SK-N-SH treated with all-trans-retinoic acid at 6 μM for 48 hours (cell line): ENCODE measurements around the gene SYDE1.
"Not testable (repeated sequence)": the region's sequence is repeated elsewhere in the genome, so short reads cannot be mapped to it uniquely, and the experiment has no call there.

ENCODE experiments used
- ATAC-seq: fragments of 200-7000 bp; cut with Tn5 transposase; 3 replicates; pipeline ENCODE4 v1.9.1; 2020; ENCODE audit warnings: mild to moderate bottlenecking, moderate library complexity
- ARNTL ChIP-seq: fragments of 450-650 bp; formaldehyde crosslinking; IDR thresholded peaks from 2 replicates; pipeline ENCODE4 v1.5.0; 2020; ENCODE audit warnings: low read depth, mild to moderate bottlenecking, moderate library complexity, borderline replicate concordance
- BACH2 ChIP-seq: fragments of 250-450 bp; sonication (Bioruptor Pico); IDR thresholded peaks from 2 replicates; pipeline ENCODE4 v1.9.0; 2021; ENCODE audit warnings: mild to moderate bottlenecking, borderline replicate concordance
- CREB5 ChIP-seq: fragments of 250-450 bp; sonication (Bioruptor Pico); IDR thresholded peaks from 2 replicates; pipeline ENCODE4 v1.5.1; 2020; ENCODE audit warnings: low read depth, mild to moderate bottlenecking, moderate library complexity
- CSDC2 ChIP-seq: fragments of 250-450 bp; sonication (Bioruptor Pico); IDR thresholded peaks from 2 replicates; pipeline ENCODE4 v1.5.0; 2020; ENCODE audit warnings: mild to moderate bottlenecking, moderate library complexity
- CSRNP3 ChIP-seq: fragments of 250-450 bp; sonication (Bioruptor Pico); IDR thresholded peaks from 2 replicates; pipeline ENCODE4 v1.5.1; 2021; ENCODE audit warnings: mild to moderate bottlenecking, moderate library complexity
- ESRRG ChIP-seq: fragments of 250-450 bp; sonication (Bioruptor Pico); IDR thresholded peaks from 2 replicates; pipeline ENCODE4 v1.6.1; 2021; ENCODE audit warnings: mild to moderate bottlenecking
- GLIS3 ChIP-seq: fragments of 250-450 bp; sonication (Bioruptor Pico); IDR thresholded peaks from 2 replicates; pipeline ENCODE4 v1.5.0; 2020; ENCODE audit warnings: mild to moderate bottlenecking, moderate library complexity
- ISL1 ChIP-seq: fragments of 250-450 bp; sonication (Bioruptor Pico); IDR thresholded peaks from 2 replicates; pipeline ENCODE4 v2.1.2; 2022; ENCODE audit warnings: mild to moderate bottlenecking, moderate library complexity
- OSR1 ChIP-seq: fragments of 250-450 bp; sonication (Bioruptor Pico); IDR thresholded peaks from 2 replicates; pipeline ENCODE4 v1.8.0; 2022; ENCODE audit warnings: moderate library complexity, mild to moderate bottlenecking, inconsistent platforms
- POU6F1 ChIP-seq: fragments of 250-450 bp; sonication (Bioruptor Pico); IDR thresholded peaks from 2 replicates; pipeline ENCODE4 v1.8.0; 2021; ENCODE audit warnings: low read depth, mild to moderate bottlenecking, moderate library complexity, borderline replicate concordance
- RARB ChIP-seq: fragments of 250-450 bp; sonication (Bioruptor Pico); IDR thresholded peaks from 2 replicates; pipeline ENCODE4 v1.8.0; 2021; ENCODE audit warnings: mild to moderate bottlenecking, moderate library complexity
- SNAI2 ChIP-seq: fragments of 250-450 bp; sonication (Bioruptor Pico); IDR thresholded peaks from 2 replicates; pipeline ENCODE4 v1.5.0; 2020; ENCODE audit warnings: mild to moderate bottlenecking, moderate library complexity
- TOX ChIP-seq: fragments of 250-450 bp; sonication (Bioruptor Pico); IDR thresholded peaks from 2 replicates; pipeline ENCODE4 v1.8.0; 2021; ENCODE audit warnings: mild to moderate bottlenecking, moderate library complexity, borderline replicate concordance
- ZC3H10 ChIP-seq: fragments of 250-450 bp; sonication (Bioruptor Pico); IDR thresholded peaks from 2 replicates; pipeline ENCODE4 v1.5.1; 2021; ENCODE audit warnings: mild to moderate bottlenecking, moderate library complexity
- ZFP3 ChIP-seq: fragments of 250-450 bp; sonication (Bioruptor Pico); IDR thresholded peaks from 2 replicates; pipeline ENCODE4 v1.5.0; 2020; ENCODE audit warnings: mild to moderate bottlenecking, moderate library complexity
- ZFP30 ChIP-seq: fragments of 450-650 bp; formaldehyde crosslinking; IDR thresholded peaks from 2 replicates; pipeline ENCODE4 v1.5.0; 2022; ENCODE audit warnings: mild to moderate bottlenecking, moderate library complexity
- ZNF565 ChIP-seq: fragments of 450-650 bp; formaldehyde crosslinking; conservative IDR thresholded peaks from 2 replicates; pipeline ENCODE4 v1.5.0; 2020; ENCODE audit warnings: low read depth, mild to moderate bottlenecking, moderate library complexity
- ZNF70 ChIP-seq: fragments of 450-650 bp; formaldehyde crosslinking; IDR thresholded peaks from 2 replicates; pipeline ENCODE4 v1.5.0; 2020; ENCODE audit warnings: mild to moderate bottlenecking, moderate library complexity
- ZNF8 ChIP-seq: fragments of 450-650 bp; formaldehyde crosslinking; IDR thresholded peaks from 2 replicates; pipeline ENCODE4 v1.5.0; 2020; ENCODE audit warnings: mild to moderate bottlenecking, moderate library complexity
- TF ChIP-seq, protein P1 (sequence below): fragments of 250-450 bp; sonication (Bioruptor Pico); IDR thresholded peaks from 2 replicates; pipeline ENCODE4 v1.5.0; 2020; ENCODE audit warnings: mild to moderate bottlenecking, moderate library complexity

SYDE1 gene

DNA sequence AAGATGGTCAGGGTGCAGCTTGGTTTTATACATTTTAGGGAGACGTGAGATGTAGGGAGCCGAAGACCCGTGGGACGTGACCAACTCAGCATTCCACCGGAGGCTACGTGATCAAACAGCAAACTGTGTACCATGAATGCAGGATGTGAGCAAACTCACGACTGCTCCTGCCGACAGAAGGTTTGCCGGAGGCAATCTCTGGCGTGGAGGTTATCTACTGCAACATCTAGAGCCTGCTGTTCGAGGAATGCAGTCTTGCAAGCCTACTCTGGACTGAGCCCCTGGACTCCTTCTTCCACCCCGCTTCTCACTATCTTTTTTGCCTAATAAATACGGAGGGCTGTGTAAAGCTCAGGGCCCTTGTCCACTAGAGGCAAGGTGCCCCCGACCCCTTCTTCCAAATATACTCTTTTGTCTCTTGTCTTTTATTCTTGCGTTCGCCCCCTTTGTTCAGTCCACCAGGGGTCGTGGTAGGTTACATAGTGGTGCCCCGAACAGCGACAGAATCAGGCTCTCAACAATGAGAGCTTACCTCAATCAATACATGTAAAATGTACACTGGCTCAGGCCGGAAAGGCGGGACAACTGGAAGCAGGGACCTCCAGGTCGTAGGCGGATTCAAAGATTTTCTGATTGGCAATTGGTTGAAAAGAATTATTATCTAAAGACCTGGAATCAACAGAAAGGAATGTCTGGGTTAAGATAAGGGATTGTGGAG is 34.1 kb upstream of the SYDE1 start:
- no peak for TF ChIP-seq ZNF8 (CRISPR knock-in tag)
- no peak for TF ChIP-seq RARB (CRISPR knock-in tag)
- TF ChIP-seq, protein P1, sequence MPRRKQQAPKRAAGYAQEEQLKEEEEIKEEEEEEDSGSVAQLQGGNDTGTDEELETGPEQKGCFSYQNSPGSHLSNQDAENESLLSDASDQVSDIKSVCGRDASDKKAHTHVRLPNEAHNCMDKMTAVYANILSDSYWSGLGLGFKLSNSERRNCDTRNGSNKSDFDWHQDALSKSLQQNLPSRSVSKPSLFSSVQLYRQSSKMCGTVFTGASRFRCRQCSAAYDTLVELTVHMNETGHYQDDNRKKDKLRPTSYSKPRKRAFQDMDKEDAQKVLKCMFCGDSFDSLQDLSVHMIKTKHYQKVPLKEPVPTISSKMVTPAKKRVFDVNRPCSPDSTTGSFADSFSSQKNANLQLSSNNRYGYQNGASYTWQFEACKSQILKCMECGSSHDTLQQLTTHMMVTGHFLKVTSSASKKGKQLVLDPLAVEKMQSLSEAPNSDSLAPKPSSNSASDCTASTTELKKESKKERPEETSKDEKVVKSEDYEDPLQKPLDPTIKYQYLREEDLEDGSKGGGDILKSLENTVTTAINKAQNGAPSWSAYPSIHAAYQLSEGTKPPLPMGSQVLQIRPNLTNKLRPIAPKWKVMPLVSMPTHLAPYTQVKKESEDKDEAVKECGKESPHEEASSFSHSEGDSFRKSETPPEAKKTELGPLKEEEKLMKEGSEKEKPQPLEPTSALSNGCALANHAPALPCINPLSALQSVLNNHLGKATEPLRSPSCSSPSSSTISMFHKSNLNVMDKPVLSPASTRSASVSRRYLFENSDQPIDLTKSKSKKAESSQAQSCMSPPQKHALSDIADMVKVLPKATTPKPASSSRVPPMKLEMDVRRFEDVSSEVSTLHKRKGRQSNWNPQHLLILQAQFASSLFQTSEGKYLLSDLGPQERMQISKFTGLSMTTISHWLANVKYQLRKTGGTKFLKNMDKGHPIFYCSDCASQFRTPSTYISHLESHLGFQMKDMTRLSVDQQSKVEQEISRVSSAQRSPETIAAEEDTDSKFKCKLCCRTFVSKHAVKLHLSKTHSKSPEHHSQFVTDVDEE (CRISPR knock-in tag) = no peak
- TF ChIP-seq ZFP3 (CRISPR knock-in tag) = no peak
- TF ChIP-seq BACH2 (CRISPR knock-in tag) = no peak
- no peak for TF ChIP-seq ZC3H10
- no peak for TF ChIP-seq ESRRG (CRISPR knock-in tag)
- no peak for TF ChIP-seq CSDC2 (CRISPR knock-in tag)
- no peak for ATAC-seq

DNA sequence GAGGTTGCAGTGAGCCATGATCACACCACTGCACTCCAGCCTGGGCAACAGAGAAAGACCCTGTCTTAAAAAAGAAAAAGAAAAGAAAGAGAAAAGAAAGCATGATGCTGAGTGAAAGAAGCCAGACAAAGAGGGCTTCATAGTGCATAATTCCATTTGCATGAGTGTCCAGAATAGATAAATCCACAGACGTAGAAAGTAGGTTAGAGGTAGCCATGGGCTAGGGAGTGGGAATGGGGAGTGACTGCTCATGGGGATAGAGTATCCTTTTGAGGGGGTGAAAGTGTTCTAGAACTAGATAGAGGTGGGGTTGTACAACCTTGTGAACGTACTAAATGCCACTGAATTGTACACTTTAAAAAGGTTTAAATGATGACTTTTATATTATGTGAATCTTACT is 32.8 kb upstream of the SYDE1 start:
- TF ChIP-seq ESRRG (CRISPR knock-in tag) (no peak), ZC3H10 (no peak), GLIS3 (CRISPR knock-in tag) (no peak), CREB5 (no peak), ZNF70 (no peak)
- TF ChIP-seq, all 23 proteins: peak for 0

GRCh38 chr19:15075806-15076205 is 31.4 kb upstream of the SYDE1 start:
- no peak for ATAC-seq
- no peak for TF ChIP-seq CSRNP3 (CRISPR knock-in tag)
- no peak for TF ChIP-seq OSR1 (CRISPR knock-in tag)
- no peak for TF ChIP-seq CSDC2 (CRISPR knock-in tag)
- no peak for TF ChIP-seq RARB (CRISPR knock-in tag)
- no peak for TF ChIP-seq ARNTL (CRISPR knock-in tag)
- TF ChIP-seq ZNF70 = no peak
- TF ChIP-seq BACH2 (CRISPR knock-in tag) = no peak
- no peak for TF ChIP-seq TOX (CRISPR knock-in tag)

More for the DNA sequence above, 32.8 kb upstream of the SYDE1 start:
- ATAC-seq = no peak

DNA sequence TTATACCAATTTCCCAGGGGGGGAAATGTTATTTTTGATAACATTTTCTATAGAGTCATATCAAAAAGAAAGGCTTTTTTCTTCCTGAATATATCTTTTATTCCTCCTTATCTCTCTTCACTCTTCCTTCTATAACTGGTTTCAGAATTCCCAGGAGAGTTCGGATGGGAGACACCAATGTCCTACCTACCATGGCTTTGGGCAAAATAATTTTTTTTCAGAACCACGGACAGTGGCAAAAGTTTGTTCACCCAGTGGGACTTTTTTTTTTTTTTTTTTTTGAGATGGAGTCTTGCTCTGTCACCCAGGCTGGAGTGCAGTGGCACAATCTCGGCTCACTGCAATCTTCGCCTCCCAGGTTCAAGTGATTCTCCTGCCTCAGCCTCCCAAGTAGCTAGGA is 27.2 kb upstream of the SYDE1 start:
- ATAC-seq = not testable (repeated sequence)

GRCh38 chr19:15081911-15082310 is 25.3 kb upstream of the SYDE1 start, which contains the start of gene OR1I1:
OR1I1 (plus strand) TSS chr19:15082211; CDS start chr19:15087066, 4,855 bp downstream.
- no peak for ATAC-seq
- TF ChIP-seq ZNF70 = no peak
- no peak for TF ChIP-seq ZNF8 (CRISPR knock-in tag)
- no peak for TF ChIP-seq ZC3H10
- no peak for TF ChIP-seq ZFP30
- TF ChIP-seq, protein P1 (CRISPR knock-in tag) = no peak
- TF ChIP-seq GLIS3 (CRISPR knock-in tag) = no peak
- no peak for TF ChIP-seq ARNTL (CRISPR knock-in tag)
- no peak for TF ChIP-seq TOX (CRISPR knock-in tag)
- TF ChIP-seq CREB5 = no peak
- TF ChIP-seq OSR1 (CRISPR knock-in tag) = no peak
- TF ChIP-seq BACH2 (CRISPR knock-in tag) = no peak
- no peak for TF ChIP-seq CSDC2 (CRISPR knock-in tag)
- TF ChIP-seq POU6F1 = no peak
- TF ChIP-seq ZNF565 (CRISPR knock-in tag) = no peak
- TF ChIP-seq SNAI2 (CRISPR knock-in tag) = no peak
- TF ChIP-seq ISL1 (CRISPR knock-in tag) = no peak
- no peak for TF ChIP-seq RARB (CRISPR knock-in tag)
